Nucleus accumbens (tissue), 56 donors: ENCODE data around the gene CDKN2AIPNL.

Experiments
- DNase-seq, 56 donors: peaks; one replicate each; lab custom pipeline; 2025; lab: John Stamatoyannopoulos, UW

Gene CDKN2AIPNL, protein sequence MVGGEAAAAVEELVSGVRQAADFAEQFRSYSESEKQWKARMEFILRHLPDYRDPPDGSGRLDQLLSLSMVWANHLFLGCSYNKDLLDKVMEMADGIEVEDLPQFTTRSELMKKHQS

DNA sequence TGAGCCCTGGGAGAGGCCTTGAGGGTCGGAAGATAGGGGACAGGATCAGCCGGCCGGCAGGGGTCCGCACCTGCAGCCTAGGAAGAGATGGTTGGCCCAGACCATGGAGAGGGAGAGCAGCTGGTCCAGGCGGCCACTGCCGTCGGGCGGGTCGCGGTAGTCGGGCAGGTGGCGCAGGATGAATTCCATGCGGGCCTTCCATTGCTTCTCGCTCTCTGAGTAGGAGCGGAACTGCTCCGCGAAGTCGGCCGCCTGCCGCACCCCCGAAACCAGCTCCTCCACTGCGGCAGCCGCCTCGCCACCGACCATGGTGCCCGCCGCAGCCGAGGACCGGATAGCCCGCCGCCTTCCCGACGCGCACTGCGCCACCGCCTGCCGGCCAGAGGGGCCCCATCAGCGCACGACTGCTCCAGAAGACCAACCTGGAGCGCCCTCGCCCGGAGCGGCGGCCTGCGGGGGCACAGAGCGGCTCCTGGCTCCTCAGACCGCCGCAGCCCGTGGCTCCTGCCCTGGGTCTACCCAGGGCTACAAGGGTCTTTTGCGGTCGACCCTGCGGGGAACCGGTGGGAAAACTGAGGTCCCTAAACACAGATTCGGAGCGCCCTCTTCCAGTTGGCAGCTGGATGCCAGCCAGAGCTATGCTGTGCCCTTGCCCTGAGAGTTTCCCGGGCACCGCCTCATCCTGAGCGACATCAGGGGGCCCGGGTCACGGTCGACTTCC is at the start of gene CDKN2AIPNL:
Gene CDKN2AIPNL (minus strand): TSS at position 336 of the 721 bp plus-strand sequence. CDS start 27 bp downstream, at position 309.
- DNase-seq = peak in 54 of 56 donors; percentile 69 to 96 (median 88)

DNA sequence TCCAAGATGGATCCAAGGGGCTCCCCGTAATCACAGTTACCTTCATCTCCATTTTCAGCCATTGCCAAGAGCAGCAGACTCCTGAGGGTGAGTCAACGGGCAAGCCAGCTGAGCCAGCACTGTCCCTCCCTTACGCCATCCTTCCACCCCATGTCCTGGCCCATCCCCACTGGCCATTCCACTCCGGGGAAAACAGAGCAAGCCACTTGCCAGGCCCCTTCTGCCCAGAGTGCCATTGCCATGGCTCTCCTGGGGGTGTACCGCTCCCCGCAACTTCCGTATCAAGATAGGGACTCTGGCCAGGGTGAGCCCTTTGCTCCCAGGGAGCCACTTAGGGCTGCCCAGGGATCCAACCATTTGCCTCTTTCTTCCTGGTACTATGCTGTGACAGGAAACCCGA is 48.9 kb upstream of the CDKN2AIPNL start:
- DNase-seq = no peak

DNA sequence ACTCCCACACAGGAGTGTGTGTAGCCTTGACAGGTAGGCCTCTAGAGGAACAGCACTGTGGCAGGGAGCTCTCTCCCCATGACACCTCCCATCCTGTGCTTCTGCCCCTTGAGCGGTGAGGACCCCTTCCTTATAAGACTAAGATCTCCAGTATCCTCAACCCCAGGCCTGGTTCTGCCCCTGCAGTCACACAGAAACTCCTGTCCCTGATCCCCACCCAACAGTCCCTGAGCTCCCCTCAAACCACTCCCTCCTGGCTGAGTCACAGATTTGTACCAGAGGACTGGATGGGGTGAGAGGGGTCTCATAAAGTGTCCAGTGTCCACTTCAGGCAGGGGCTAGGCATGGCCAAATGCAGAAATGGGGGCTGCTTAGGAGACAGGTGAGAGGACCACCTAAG is 47.8 kb upstream of the CDKN2AIPNL start:
- DNase-seq = no peak

DNA sequence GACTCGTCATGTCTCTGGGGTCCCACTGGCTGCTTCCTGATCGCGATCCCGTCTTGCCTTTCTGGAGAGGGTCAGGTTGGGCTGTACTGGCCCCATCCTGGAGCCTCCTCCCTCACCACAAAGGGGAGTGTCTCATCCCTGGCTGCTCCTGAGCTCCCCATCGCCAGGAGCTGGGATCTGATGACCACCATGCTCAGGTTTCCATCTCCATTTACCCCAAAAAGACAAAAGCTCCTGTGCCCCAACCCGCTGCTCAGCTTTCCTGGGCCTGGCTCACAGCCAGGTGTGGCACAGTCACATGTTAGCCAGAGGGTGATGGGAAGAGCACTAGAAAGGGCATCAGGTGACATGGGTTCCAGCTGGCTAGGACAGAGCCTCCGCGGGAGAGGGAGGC is 47.3 kb upstream of the CDKN2AIPNL start:
- DNase-seq = no peak

DNA sequence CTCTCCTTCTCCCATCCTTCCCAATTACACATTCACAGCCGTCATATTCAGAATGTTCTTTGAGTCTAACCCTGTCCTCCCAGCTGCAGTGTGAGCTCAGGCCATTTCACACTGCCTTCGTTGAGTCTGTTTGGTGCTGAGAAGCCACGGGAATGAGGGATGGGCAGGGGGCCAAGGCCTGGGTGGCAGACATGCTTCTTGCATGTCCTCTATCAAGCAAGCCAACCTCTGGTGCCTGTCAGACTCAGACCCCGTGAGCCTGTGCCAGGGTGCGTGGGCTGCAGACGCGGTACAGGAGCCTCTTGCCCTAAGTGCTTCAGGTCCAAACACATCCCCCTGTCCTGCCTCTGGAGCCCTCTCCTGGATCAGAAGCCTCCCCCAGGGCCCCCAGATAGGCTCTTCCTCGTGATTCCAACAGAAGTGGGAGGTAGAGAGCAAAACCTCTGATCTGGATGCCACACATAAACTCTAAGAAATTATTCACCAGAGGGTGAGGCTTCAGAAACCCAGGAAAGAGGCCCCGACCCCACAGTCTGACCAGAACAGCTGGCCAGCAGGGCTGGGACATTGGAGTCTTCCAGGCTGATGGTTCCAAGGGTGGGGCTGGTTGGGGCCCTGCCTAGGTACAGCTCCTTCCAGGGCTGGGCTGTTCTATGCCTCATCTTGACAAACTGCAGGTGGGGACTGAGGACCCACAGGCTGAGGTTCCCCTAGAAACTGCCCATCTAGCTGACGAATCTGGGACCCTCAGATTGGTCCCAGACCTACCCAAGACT is 46.7 kb upstream of the CDKN2AIPNL start:
- peak in 1 of 56 donors; percentile 27 for DNase-seq

DNA sequence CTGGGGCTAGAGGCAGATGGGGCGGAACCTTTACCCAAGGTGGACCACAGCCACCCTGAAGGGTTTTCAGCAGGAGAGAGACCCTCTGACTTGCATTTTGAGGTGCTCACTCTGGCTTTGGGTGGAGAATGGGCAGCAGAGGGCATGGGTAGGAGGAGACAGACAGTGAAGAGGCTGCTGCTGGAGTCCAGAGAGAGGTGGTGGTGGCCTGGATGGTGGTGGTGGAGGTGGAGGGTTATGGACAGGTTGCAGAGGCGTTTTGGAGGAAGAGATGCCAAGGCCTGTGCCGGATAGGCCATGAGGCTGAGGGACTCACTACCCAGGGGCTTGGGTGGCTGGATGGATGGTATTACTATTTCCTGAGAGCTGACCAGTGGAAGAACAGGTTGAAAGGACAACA is 46.1 kb upstream of the CDKN2AIPNL start:
- DNase-seq = no peak

DNA sequence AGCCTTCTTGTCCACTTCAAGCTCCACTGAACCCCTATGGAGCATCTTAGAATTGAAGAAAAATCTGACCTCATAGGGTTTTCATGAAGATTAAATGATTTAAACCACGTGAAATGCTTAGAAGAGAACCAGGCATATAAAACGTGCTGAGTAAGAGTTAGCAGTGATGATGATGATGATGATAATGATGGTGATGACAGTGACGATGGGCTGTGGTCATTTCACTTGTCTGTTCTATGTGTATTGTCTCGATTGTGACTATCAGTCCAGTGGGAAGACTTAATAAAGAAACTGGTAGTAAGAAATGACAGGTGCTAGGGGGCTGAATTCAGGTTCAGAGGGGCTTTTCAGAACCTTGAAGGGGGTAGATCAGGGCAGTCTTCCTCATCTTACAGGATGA is 45.1 kb upstream of the CDKN2AIPNL start:
- no peak for DNase-seq

DNA sequence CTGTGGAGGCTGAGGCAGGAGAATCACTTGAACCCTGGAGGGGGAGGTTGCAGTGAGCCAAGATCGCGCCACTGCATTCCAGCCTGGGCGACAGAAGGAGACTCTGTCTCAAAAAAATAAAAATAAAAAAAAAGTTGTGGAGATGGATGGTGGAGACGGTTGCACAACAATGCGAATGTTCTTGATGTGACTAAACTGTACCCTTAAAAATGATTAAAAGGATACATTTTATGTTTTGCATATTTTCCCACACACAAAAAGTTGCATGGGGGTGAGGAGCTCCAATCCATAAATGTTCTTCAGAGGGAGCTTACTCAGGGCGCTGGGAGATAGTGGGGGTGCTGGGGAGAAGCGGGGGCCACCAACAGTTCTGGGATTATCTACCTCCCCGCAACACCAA is 43.8 kb upstream of the CDKN2AIPNL start:
- no peak for DNase-seq

DNA sequence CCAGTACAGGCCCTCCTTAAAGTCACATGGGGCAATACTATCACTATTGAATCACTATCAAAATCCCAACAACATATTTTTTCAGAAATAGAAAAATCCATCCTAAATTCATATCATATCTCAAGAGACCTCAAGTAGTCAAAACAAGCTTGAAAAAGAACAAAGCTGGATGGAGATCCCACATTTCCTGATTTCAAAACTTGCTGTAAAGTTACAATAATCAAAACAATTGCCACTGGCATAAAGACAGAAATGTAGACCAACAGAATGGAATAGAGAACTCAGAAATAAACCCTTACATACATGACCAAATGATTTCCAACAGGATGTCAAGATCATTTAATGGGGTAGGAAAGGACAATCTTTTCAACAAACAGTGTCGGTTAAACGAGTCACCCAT is 41.3 kb upstream of the CDKN2AIPNL start:
- no peak for DNase-seq

DNA sequence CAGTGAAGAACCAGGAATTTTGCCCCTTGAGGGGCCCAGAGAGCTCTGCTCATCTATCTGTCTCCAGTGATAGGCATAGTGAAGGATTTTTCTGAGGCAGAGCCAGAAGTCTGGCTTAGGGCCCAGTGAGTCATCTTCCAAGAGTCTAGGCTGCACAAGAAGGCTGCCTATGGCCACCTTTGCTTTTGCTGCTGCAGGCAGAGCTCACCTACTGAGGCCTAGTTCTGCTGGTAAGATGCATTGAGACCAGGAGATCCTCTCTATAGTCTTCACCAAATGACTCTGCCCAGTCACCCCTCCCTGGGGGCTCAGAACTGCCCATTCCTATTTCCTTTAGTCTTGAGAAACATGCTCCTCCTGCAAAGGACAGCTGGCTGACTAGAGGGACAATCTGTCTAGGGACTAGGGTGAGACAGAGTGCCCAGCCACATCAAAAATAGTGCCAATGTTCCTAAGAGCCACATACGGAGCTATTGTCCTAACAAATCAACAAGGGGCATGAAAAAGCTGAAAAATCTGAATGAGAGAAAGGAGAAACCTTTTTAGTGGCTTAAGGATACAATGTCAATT is 40.3 kb upstream of the CDKN2AIPNL start:
- DNase-seq = no peak

DNA sequence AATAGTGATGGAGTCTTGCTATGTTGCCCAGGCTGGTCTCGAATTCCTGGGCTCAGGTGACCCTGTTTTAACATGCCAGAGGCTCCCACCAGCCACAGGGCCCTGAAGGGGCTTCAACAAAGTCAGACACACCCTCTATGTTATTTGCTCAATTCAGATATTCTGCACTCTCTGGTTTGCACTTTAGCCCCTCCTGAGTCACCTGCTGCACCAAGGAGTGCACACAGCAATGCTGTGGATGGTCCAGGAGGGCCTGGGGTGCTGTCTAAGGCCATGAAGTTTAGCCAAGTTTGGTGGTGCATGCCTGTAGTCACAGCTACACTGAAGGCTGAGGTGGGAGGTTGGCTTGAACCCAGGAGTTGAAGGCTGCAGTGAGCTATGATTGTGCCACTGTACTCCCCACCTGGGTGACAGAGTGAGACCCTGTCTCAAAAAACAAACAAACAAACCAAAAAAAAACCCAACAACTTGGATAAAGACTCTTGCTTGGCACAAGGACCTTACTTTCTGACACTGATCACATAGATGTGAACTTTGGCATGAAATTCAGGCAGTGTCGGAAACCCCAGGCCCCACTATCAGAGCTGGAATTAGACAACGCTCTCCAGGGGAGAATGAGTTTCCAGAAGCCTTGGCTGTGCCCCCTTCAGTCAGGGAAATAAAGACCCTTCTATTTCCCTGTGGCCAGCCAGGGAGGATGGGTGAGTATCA is 39.7 kb upstream of the CDKN2AIPNL start:
- DNase-seq = no peak

DNA sequence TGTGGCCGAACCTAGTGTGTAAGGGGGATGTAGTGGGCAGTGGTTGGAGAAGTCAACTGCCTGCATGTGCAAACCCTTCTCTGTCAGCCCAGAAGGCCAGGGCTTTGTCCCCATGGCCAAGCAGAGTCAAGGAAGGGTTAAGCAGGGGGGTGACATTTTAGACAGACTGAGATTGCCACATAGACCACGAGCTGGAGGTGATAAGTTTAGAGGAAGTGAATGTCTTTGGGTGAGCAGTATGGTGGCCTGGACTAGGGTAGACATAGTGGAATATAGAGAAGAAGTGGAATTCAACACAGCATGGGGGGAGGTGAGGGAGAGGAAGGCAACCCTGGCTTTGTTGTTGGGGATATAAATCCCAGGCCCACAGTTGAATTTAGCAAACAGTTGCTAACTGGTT is 38.7 kb upstream of the CDKN2AIPNL start:
- DNase-seq = no peak

DNA sequence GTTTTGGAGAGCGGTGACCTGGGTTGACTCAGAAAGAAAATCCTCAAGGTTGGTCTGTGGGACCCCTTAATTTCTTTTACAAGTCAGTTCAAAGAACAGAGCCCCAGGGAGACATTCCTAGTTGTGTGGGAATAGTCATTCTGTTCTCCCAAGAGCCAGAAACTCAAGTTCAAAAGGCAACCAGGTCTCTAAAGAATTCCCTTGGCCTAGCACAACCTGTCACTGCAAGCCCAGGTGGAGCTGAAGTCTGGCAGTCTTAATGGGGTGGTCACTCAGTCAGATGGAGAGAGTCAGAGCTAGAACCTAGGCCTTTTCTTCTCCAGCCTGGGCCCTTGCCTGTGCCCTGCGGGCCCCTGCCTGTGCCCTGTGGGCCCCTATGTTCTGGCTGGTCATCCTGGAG is 37.5 kb upstream of the CDKN2AIPNL start:
- no peak for DNase-seq

DNA sequence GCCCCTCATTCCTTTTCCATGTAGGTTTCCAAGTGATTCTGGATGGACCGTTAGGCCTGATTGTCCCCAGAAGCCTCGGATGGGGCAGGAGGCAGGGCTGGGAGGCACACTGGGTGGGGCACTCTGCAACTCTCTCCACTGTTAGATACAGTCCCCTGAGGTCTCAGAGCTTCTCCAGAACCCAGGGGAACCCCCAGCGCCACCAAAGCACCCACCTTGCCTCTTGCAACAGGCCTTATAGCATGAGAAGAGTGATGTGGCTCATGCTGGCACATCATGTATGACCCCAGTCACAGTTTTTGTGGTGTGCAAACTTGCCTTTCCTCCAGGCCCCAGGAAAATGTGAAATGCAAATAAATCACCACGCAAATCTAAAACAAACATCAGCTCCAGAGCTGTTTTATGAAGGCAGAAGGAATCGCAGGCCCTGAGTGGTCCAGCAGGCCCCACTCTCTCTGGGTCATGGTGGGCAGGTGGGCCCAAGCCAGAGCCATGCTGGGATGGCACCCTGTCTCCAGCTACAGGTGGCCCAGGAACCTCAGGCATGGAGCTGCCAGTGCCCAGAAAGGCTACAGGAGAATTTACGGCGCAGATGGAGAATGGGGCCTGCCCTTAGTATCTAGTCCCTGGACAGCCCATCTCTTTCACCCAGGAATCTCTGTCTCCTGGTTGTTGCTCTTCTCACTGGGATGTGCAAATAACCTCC is 36.3 kb upstream of the CDKN2AIPNL start:
- DNase-seq = no peak

DNA sequence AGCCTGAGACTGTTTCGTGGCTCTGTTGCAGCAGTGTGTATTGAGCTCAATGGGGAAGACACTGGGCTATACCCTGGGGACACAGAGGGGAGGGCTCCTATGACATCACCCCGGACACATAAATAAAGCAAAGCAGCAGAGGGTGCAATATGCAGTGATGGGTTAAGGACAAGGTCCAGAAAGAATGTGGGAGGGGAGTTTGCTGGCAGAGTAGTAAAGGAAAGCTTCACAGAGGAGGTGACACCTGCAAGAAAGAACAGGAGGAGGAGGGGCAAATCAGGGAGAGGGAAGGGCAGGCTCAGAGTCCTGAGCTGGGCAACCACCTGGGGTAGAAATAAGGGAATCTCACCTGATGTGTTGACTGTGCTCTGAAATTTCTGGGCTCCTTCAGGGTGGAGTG is 35.3 kb upstream of the CDKN2AIPNL start:
- no peak for DNase-seq

DNA sequence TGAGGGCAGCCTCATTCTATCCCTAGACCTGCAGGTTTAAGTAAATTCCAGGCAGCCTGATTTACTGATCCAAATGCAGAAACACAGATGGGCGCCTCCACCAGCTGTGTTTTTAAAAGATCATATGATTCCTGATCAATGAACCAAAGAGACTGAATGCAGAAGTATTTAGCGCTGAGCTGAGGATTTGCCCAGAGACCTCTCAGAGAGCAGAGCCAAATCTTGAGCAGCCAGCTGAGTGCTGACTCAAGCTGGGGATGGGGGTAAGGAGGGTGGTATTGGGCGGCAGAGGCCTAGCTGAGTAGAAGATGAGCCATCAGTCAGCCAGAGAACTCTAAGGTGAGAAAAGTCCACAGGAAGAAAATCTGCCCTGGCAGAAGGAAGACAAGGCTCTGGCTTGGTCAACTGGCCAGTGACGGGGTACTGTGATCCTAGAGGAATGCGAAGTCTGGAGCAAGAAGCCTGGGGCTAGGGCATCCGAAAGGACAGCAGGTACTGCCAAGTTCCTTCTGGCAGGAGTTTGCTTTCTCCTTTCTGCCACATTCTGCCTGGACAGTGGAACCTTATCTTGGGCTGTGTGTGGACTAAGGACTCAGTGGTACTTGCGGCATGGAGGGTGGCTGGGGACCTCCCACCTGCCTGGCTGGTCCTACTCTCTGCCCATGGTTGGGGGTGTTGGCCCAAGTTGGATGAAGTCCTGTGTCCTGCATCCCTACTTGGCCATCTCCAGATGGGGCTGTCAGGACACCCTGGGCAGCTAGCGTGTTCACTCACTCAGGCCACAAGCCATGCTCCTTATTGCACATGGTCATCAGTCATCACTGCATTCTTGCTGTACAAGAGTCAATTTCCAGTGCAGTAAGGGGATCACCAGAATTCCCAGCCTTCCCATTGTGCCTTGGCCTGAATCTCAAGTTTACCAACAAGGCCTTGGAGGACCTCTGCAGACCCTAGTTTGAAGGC is 34.5 kb upstream of the CDKN2AIPNL start:
- no peak for DNase-seq

DNA sequence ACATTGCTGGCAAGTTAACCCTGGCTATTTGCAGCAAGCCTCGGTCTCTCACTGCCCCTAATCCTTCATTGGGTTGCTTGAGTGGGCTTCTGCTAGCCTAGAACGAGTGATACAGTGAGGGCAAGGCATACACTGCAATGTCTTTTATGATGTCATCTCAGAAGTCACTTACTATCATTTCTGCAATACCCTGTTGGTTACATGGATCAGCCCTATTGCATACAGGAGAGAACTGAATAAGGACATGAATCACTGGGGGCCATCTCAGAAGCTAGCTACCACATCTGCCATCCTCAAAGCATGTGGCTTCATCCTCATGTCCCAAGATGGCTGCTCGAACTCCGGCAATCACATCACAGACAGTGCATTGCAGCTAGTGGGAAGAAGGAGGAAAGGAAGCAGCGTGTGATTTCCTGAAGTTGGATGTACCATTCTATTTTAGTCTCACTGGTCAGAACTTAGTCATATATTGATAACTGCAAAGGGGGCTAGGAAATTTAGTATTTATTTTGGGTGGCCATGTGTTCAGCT is 33.3 kb upstream of the CDKN2AIPNL start:
- no peak for DNase-seq

DNA sequence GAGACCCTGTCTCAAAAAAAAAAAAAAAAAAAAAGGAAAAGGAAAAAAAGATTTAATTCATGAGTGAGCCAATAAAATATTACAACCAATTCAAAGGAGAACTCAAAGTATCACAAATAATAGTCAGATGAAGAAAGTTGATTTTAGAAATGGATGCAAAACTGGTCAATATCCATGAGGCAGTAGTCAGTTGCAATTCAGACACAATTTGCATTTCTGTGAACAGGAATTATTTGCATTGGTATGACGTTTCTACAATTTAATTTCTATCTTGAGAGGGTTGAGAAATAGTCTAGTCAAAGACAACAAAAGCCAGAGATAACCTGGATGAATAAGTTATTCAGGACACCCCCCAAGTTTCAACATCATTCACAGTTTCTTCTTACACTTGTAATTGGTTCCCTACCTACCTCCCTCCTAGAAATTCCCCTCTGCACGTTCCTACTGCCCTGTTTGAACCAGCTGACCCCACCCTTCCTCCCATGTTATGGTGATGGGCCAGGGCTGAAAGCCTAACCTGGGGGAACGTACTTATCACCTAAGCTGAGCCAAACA is 28.6 kb upstream of the CDKN2AIPNL start:
- no peak for DNase-seq
